ENCODE data around the gene ZNF526.

The ZNF526 gene

GRCh38 chr19:42274065-42274682, 54.1 kb downstream of the ZNF526 start:
- no peak overlapping the region for H2AFZ ChIP-seq (ENCODE audit: low read length)
- H3K79me2 ChIP-seq (ENCODE audit: insufficient read depth, low read length): no peaks in the 10 kb centered on the region
- H3K27ac ChIP-seq (ENCODE audit: low read depth, low read length, poor library complexity, severe bottlenecking): no peak overlapping the region
- H3K4me3 ChIP-seq (ENCODE audit: low read depth, low read length, poor library complexity, severe bottlenecking): no peak overlapping the region
- H3F3A ChIP-seq (ENCODE audit: insufficient read depth, low read length): no peaks in the 10 kb centered on the region
- no peak overlapping the region for H3K4me2 ChIP-seq (ENCODE audit: low read length)
- no peak overlapping the region for H3K9ac ChIP-seq (ENCODE audit: low read length)
- H4K20me1 ChIP-seq (ENCODE audit: insufficient read depth, low read length): no peaks in the 10 kb centered on the region
- H3K4me1 ChIP-seq (ENCODE audit: insufficient read depth, low read length, severe bottlenecking): peaks cover 31% of the 10 kb centered on the region
- H3K9me2 ChIP-seq (ENCODE audit: low read depth, low read length): no peaks in the 10 kb centered on the region
- H3K27me3 ChIP-seq (ENCODE audit: insufficient read depth, low read length): no peaks in the 10 kb centered on the region
- H3K9me3 ChIP-seq (ENCODE audit: low read length): no peaks in the 10 kb centered on the region
- TF ChIP-seq EZH2 (IDR thresholded peaks at IDR 0.05; ENCODE audit: borderline replicate concordance, low read length) (no peak), CTCF (IDR thresholded peaks at IDR 0.05; ENCODE audit: low read length) (no peak)
- H3K36me3 ChIP-seq (ENCODE audit: insufficient read depth, low read length): peaks cover 4% of the 10 kb centered on the region; the same call in 1 of the 2 replicates

DNA sequence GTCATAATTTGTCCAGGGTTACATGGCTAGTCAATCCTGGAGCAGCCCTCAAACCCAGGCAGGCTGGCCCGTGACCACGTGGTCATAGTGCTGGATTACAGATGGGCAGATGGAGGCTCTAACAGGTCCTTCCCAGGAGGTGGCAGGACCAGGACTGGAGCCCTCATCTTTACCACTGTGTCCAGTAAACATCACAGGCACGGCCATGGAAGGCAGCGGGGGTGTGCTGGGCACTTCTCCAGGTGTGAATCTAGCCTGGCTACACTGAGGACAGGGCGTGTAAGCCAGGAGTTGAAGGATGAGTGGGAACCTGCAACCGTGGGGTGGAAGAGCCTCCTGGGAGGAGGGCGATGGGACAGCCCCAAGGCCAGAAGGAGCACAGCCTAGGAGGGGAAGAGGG, 55.0 kb downstream of the ZNF526 start:
- TF ChIP-seq EZH2 (IDR thresholded peaks at IDR 0.05; ENCODE audit: borderline replicate concordance, low read length) (no peak), CTCF (IDR thresholded peaks at IDR 0.05; ENCODE audit: low read length) (no peak)
- Histone ChIP-seq H3F3A (ENCODE audit: insufficient read depth, low read length) (no peaks in the 10 kb centered on the region), H3K36me3 (ENCODE audit: insufficient read depth, low read length) (peaks cover 4% of the 10 kb centered on the region; the same call in 1 of the 2 replicates), H3K27me3 (ENCODE audit: insufficient read depth, low read length) (no peaks in the 10 kb centered on the region), H4K20me1 (ENCODE audit: insufficient read depth, low read length) (no peaks in the 10 kb centered on the region), H3K9me3 (ENCODE audit: low read length) (no peaks in the 10 kb centered on the region), H3K9ac (ENCODE audit: low read length) (no peak overlapping the region), H2AFZ (ENCODE audit: low read length) (no peak overlapping the region), H3K9me2 (ENCODE audit: low read depth, low read length) (no peaks in the 10 kb centered on the region), H3K27ac (ENCODE audit: low read depth, low read length, poor library complexity, severe bottlenecking) (no peak overlapping the region), H3K79me2 (ENCODE audit: insufficient read depth, low read length) (no peaks in the 10 kb centered on the region), H3K4me3 (ENCODE audit: low read depth, low read length, poor library complexity, severe bottlenecking) (no peak overlapping the region), H3K4me1 (ENCODE audit: insufficient read depth, low read length, severe bottlenecking) (peaks cover 29% of the 10 kb centered on the region), H3K4me2 (ENCODE audit: low read length) (no peak overlapping the region)

DNA sequence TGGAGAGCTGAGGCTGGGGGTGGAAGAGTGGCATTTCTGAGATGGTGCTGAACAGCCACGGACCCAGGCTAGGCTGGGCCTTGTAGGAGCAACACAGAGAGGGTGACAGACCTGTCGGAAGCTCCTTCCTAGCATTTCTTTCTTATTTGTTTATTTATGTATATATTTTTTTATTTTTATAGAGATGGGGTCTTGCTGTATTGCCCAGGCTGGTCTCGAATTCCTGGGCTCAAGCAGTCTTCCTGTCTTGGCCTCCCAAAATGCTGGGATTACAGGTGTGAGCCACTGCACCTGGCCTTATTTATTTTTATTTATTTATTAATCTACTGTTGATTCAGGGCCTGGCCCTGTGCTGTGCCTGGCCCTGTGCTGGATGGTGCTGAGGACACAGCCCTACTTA, 55.4 kb downstream of the ZNF526 start:
- no peaks in the 10 kb centered on the region for H3K9me2 ChIP-seq (ENCODE audit: low read depth, low read length)
- H3K4me2 ChIP-seq (ENCODE audit: low read length): no peak overlapping the region
- H3K9ac ChIP-seq (ENCODE audit: low read length): no peak overlapping the region
- H3F3A ChIP-seq (ENCODE audit: insufficient read depth, low read length): no peaks in the 10 kb centered on the region
- H2AFZ ChIP-seq (ENCODE audit: low read length): no peak overlapping the region
- no peaks in the 10 kb centered on the region for H3K9me3 ChIP-seq (ENCODE audit: low read length)
- H3K36me3 ChIP-seq (ENCODE audit: insufficient read depth, low read length): peaks cover 4% of the 10 kb centered on the region; the same call in 1 of the 2 replicates
- peaks cover 25% of the 10 kb centered on the region for H3K4me1 ChIP-seq (ENCODE audit: insufficient read depth, low read length, severe bottlenecking)
- no peak overlapping the region for H3K4me3 ChIP-seq (ENCODE audit: low read depth, low read length, poor library complexity, severe bottlenecking)
- H3K79me2 ChIP-seq (ENCODE audit: insufficient read depth, low read length): no peaks in the 10 kb centered on the region
- no peaks in the 10 kb centered on the region for H4K20me1 ChIP-seq (ENCODE audit: insufficient read depth, low read length)
- TF ChIP-seq EZH2 (IDR thresholded peaks at IDR 0.05; ENCODE audit: borderline replicate concordance, low read length): no peak
- TF ChIP-seq CTCF (IDR thresholded peaks at IDR 0.05; ENCODE audit: low read length): no peak
- no peak overlapping the region for H3K27ac ChIP-seq (ENCODE audit: low read depth, low read length, poor library complexity, severe bottlenecking)
- H3K27me3 ChIP-seq (ENCODE audit: insufficient read depth, low read length): no peaks in the 10 kb centered on the region
